Measurements from ENCODE around the gene PTH1R.

The PTH1R gene

DNA sequence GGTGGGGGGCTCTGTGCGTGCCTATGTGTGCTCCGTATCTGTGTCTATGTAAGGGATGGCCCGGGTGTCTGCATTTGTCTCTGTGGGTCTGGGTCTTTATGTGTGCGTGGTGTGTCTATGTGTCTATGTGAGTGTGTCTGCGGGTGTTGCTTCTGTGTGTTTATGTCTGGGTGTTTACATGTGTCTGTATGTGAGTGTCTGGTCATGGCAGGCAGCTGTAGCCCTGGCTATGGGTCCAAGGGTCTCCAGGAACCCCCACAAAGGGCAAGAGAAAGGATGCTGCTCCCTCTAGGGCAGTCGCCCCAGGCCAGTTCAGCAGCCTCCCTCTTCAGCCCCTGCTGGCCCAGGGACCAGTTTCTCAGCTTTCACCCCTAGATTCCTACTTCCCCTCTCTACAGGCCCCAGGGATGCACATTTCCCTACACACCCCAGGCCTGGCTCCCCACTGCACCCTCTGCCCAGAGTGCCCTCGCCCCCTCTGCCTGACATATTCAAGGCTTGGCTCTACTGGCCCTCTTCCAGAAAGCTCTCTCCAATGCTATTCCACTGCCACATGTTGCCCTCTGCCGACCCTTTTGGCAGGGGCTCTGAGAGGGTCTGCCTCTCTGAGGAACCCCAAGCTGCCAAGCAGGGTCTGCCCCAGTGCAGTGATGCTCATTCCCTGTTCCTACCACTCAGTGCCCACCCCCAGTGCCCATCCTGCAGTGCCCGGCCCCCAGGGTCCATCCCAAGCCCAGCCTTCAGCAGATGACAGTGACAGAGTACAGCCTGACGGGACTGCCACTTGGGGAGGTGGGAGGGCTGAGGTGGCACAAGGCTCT is 13.2 kb upstream of the PTH1R start:
- DNase-seq (ENCODE audit: low spot score) = no peak

DNA sequence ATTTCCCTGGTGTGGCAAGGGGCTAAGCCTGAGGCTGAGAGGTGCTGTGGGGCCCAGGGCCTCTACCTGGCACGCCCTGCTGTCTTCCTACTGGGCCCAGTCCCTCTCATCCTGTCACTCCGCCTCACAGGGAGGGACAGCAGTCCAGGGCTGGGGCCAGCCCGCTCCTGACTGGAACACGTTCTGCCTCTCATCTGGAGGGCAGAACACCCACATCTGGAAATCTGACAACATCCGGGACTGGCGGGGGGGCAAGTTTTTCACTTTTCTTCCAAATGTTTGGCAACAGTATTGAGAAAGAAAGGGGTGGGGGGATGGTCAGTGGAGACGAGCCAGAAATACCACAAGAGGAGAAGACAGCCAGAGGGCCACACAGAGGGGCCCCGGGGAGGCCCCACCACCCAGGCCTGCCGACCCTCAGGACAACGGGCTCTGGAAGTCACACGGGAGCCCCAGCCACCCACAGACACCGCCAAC is 12.5 kb upstream of the PTH1R start:
- no peak for DNase-seq (ENCODE audit: low spot score)

DNA sequence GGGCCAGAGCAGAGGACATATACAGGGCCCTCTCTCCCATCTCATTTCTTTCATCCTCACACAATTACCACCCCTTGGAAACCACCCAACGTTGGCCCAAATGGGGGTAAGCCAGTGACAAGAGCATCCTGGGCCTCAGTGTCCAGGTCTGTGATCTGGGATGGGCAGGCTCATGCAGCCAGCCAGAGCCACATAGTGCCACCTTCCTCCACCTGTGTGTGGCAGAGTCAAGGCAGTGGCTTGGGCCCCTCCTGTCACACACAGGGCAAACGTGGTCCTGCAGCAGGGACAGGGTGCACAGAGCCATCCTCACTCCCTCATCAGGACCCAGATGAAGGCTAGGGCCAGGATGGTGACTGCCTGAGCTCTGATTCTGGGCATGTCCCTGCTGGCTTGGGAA is 12.0 kb upstream of the PTH1R start:
- no peak for DNase-seq (ENCODE audit: low spot score)

DNA sequence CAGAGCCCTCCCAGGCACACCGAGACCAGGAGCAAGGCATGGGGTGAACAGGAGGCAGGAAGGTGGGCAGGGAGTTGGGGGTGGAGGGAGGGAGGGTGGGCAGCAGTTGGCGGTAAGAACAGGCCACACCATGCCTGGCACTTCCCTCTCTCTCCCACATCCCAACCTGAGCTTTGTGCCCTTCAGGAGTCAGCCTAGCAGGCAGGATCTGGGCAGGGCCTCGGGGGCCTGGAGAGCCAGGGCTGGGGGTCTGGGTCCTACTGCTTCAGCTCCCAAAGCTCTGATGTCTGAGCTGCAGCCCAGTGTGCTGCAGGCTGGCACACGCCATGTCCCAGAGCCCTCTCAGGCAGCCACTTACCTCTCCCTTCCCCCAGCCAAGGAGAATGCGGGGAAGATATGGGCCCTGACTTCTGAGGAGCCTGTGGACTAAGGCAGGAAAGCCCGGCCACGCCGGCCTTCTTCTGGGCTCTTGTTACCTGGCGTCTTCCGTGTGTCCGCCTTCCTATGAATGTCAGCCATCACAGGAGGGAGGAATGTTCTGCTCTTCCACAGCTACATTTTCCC is 11.4 kb upstream of the PTH1R start:
- DNase-seq (ENCODE audit: low spot score) = no peak

DNA sequence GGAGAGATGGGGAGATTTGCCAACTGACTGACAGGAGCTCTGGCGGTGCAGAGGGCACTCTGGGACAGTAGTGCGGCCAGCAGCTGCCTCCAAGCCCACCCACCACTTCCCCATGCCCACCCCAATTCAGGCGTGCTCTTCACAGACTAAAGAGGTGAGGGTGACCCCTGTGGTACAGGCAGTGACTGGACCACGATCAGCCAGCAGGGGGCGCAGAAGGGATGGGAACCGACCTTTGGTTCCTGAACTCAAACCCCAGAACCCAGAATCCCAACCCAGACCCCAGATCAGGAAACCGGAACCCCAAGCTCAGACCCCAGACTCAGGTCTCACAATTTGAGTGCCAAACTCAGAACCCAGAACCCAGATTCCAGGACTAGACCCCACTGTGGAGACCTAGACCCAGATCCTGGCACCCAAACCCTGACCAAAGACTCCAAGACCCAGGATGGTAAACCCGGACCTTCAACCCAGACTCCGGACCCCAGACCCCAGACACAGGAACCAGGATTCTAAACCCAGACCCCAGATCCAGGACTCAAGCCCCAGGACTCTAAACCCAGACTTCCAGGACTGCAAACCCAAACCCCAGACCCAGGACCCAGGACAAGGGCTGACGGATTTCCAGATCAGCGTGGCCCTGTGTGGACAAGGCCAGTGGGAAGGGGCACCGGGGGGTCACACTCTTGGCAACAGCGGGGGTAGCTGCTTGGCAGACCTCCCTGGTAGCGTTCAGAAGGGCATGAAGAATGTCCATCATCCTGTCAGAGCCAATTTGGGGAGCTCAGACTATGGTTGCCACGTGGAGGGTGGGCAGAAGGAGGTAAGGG is 10.6 kb upstream of the PTH1R start:
- DNase-seq (ENCODE audit: low spot score) = peak; percentile 74

DNA sequence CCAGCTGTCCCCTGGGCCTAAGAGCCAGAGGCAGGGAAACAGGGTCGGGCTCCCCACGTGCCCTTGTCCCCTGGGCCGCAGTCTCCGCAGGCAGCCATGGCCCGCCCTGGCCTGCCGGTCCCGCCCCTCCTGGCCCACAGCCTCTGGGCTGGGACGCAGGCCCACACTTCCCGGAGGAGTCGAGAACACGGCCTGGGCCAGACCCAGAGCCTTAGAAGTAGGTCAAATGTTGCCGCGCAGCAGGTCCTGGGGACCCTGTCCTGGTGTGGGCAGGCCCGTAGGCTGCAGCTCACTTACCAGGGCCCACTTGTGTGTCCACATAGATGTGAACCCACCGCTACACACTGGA is 10.0 kb upstream of the PTH1R start:
- no peak for DNase-seq (ENCODE audit: low spot score)

DNA sequence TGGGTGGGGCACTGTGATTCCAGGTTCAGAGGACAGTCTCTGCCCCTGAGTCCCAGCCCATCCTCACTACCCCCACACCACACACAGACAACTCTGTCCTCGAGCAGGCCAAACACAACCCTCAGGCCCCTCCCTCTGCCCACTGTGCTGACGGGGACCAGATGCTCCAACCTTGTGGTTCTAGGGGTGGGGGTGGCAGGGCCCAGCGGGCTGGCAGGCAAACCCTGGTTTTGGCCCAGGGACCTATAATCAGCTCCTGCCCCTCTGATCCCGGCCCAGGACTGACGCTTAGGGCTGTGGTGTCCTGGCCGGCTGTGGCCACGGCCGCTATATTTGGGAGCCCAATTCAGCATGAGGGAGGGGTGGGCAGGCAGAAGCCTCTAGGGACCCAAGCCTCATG is 9.2 kb upstream of the PTH1R start:
- no peak for DNase-seq (ENCODE audit: low spot score)

DNA sequence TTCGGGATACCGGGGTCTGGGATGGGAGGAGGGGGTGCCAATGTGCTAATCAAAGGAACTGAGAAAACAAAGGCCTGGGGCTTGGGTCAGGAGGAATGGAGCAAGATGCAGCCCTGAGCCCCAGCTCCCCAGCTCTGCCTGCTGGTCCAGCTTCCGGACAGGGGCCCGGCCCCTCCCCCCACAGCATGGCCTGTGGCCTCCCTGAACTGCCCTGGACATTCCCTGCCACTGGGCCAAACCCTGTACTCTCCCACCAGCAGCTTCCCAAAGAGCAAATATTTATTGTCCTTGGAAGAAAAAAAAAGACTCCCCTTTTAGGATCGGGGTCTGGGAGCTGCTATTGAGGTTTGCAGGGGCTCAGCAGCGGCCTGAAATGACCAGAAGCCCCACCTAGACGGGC is 8.6 kb upstream of the PTH1R start:
- DNase-seq (ENCODE audit: low spot score) = no peak

DNA sequence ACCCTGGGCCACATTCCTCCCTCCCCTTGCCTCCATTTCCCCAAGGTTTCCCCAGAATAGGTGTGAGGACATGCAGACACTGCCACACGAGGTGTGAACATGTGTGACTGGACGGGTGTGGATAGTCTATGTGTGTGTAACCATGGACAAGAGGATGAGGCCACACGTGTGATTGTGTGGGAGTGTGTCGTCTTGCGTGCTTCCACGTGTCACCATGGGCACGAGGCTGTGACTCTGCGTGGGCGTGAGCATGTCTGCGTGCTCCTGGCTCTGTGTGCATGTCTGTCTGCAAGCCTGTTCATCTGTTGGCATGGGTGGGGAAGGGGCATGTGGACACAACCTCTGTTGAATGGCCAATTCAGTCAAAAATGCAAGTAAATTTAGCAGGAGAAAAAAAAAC is 8.1 kb upstream of the PTH1R start:
- DNase-seq (ENCODE audit: low spot score) = no peak

DNA sequence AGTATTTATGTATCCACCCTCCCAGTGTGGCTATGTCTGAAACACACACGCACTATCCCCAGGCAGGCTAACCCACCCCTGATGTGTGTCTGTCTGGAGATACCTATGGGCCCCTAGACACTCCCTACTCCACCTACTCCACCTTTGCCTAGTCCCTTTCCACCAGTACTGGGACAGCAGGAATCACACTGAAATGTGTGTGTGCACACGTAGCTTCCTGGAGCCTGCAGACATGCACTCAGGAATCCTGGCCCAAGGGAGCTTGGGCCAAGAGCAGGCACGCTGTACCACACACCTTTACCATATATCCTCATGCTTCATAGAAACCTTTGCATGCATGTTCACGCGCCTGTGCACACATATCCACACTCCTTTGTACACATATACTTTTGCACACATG is 6.9 kb upstream of the PTH1R start:
- no peak for DNase-seq (ENCODE audit: low spot score)

DNA sequence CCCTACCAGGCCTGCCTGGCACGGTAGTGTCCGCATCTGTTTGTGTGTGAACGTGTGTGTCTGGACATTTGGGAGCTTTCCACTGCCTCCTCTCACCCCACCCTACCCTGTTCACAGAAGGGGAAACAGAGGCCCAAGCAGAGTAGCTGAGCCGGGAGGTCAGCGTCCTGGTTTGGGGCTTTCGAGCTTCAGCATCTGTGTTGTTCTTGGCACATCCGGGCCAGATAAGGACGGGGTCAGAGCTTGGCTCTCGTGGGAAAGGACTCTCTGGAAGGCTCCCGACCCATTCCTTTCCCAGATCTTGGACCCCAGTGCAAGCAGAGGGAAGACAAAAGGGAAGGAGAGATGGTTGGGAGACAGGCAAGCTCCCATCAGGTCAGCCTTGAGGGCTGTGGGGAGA is 6.3 kb upstream of the PTH1R start:
- DNase-seq (ENCODE audit: low spot score) = no peak

DNA sequence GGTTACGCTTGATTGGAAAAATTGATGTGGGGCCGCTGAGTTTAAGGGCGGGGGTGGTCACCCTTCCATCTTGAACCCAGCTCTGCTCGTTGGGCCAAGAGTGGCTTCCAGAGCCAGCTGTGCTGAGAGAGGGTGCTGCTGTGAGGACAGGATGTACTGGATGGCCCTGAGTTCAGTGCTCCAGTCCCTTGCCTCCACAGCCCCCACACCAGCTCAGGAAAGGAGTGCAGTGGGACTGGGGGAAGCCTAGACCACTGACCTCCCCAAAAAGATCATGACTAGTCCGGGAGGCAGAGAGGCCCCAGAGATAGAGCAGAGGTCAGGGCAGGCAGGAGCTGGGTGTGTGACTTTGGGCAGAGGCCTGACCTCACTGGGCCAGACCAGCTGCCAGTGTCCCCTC is 4.0 kb upstream of the PTH1R start:
- no peak for DNase-seq (ENCODE audit: low spot score)

DNA sequence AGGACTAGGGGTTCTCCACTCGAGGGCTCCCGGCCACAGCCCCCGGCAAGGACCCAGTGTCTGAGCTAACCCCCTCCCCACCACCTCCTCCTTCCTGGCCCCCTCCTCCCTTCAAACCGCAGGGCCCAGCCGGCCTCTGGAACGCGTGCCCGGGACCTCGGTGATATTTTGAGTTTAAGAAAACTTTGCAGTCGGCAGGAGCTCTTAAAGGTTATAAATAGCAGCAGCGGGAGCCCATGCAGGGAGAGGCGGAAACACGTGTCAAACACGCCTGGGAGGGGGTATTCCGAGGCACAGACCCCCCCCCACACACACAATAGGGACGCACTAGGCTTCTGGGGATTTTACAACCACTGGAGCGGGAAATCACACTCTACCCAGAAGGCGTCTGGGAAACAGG is 3.1 kb upstream of the PTH1R start:
- DNase-seq (ENCODE audit: low spot score) = no peak

DNA sequence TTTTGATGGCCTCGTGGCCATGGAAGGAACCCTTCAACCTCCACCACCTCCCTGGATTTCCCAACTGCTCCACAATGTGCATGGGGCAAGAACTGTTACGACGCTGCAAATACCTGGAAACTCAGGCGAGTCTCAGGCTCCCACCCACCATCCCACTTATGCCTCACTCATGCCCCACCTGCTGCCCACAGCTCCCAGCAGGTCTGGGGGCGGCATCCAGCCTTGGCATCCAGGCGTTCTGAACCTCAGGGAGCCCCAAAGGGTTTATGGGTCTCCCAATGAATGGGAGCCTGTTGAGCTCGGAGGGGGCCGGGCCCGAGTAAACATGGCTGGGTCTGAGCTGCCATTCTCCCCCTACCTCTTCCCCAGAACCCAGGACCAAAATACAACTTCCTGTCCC is 2.0 kb upstream of the PTH1R start:
- DNase-seq (ENCODE audit: low spot score) = no peak

DNA sequence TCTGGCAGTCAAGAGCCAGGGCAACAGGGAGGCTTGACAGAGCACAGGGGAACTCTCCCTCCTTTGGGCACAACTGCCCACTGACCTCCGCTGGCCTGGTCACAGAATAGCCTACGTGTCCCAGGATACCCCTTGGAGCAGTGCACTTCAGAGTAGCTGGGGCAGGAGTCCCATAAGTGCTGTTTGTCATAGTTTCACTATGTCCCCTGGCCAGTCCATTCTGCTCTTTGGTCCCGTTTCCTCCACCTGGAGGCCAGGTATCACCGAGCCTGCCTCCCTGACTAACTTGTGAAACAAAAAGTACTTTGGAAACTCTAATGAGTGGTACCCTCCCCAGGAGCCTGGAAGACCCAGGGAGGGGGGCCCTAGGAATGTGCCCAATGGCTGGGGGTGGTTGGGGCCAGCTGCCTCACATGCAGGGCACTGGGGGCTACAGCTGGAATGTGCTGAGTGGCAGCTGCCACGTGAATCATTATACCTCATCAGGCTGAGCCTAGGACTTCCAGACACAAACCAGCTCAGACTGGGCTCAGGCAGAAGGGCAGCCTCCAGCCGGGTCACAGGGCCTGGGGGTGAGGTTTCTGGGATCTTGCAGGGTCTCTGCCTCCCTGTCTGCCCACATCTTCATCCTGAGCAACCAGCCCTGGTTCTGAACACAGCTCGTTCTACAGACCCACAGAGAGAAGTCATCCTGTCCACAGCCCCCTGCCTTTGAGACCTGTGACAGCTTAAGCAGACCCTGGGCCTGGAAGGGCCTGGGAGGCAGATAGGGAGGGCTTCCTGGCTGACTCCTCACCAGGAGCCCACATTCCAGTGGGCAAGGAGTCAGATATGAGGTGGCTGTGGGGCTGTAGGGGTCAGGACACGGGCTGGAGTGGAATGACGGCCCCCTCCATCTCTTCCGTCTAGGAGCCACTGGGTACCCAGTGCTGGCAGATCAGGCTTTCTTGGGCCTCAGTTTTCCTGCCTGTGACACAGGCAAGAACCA is 914 bp upstream of the PTH1R start:
- no peak for DNase-seq (ENCODE audit: low spot score)

DNA sequence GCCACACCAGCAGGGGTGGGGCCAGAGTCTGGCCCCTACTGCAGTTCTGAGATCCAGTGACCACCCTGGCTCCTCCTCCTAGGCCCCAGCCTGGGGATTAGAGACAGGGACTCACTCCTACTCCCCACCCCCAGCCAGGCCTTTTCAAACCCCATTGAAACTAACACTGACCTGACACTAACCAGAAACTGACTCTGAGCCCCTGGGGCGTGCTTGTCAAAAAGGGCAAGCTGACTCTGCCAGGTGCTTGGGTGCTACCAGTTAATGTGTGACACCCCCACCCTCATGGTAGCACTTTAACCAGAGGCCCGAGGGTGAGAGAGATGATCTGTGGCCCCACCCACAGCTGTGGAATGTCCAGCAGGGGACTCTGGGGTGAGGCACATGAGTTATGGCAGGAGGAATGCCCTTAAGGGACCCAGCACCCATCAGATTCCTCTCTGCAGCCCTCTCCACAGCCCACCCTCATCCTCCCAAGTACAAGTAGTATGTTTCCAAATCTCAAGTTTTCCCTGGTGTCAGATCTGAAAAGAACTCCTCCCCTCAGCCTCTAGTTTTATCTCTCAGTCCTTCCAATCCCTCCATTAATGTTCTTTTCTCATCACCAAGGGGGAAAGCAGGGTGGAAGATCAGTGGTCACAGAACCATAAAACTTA is 1.4 kb downstream of the PTH1R start:
- no peak for DNase-seq (ENCODE audit: low spot score)

DNA sequence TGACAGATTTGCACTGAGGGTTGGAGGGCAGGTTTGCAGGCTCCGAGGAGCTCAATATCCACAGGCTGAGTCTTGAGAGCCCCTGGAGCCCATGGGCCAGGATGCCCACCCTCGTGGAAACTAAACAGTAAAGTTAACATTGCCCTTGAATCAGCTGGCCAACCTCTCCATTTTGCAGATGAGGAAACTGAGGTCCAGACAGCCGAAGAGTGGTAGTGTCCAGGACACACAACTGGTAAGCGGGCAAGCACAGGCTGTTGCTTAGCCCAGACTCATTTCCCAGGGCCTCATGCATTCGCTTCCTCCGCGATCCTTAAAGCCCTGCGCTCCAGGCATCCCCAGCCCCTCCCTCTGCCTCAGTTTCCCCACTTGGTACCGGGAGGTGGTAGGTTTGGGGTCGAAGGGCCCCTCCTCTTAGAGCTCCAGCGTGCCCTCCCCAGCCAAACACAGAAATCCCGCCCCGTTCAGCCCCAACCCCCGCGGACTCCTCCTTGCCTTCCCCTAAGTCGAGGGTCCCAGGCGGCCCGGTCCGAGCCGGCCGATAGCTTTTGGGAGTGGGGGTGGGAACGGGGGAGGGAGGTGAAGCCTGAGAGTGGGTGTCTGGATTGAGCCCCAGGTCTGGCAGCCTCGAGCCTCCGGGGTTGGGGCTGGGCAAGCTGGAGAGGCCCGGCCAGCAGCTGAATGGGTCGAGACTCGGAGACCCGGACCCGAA is 3.5 kb downstream of the PTH1R start:
- no peak for DNase-seq (ENCODE audit: low spot score)

DNA sequence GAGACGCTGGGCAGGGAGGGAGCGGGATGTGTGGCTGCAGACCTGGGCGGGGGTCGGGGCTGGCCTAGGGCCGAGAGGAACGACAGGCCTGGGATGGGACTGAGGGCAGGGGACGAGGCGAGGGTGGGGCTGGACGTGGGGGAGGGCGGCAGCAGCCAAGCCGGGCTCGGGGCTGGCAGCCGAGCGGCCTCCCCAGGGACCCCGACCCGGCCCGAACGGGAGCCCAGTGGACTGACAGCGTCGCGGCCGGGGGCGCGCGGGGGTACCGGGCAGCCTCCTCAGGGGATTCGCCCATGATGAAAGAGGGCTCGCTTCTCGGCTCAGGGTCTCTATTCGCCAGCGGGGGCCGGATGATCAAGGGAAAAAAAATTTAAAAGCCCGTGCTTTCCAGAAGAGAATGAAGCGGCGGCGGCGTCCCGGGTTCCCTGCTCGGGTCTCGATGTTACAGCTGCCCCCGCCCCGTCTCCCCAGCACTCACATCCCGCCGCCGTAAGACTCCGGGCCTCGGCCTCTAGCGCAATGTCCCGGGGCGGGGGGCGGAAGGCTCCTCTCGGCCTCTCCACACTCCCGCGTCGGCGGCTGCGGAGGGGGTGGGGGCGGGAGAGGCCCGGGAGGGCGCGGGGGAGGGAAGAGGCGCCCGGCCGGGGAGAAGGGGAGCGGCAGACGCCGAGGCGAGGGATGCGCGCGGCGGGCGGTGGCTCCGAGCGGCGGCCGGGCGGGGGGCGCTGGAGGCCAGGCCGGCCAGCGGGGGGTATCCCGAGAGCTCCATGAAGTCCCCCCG is 4.3 kb downstream of the PTH1R start:
- DNase-seq (ENCODE audit: low spot score) = no peak

DNA sequence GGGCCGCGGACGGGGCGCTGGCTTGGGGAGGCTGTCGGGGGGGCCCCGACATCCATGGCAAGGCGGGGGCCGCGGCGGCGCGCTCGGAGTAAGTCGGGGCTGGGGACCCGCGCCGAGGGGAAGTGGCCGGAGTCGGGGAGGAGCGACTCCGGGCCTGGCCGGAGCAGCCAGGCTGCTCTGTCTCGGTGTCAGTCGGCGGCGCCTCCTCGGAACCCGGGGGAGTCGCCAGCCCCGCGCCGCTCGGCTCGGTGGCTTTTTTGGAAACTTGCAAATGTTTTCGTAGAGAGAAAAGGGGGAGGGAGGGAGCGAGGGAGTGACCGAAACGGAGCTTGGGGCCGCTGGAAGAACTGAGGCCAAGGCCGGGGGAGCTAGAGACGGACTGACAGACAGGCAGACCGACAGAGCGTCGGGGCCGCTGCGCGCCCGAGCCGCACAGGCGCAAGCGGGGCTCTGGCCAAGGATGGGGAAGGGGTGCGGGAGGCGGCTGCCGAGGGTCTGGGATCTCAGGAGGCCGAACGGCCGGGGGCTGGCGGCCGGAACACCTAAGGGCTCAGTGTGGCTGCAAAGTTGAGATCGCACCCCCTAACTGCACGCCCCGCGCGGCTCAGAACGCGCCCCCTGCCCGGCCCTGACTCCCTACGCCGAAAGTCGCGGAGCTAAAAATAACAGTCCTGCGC is 5.0 kb downstream of the PTH1R start:
- DNase-seq (ENCODE audit: low spot score) = no peak
